Skeletal muscle satellite cell (primary cell): ENCODE data around the gene AFF2.

Source experiments
- H3K27me3 ChIP-seq: 2 replicates; pipeline ENCODE4 v1.7.0; 2013; ENCODE audit warnings: low read length; ENCODE audit not compliant: control insufficient read depth, insufficient read depth
- H3K36me3 ChIP-seq: 2 replicates; pipeline ENCODE4 v1.7.0; 2013; ENCODE audit warnings: mild to moderate bottlenecking, control low read depth, low read length; ENCODE audit not compliant: insufficient read depth
- H3K4me1 ChIP-seq: 2 replicates; pipeline ENCODE4 v1.7.0; 2013; ENCODE audit warnings: low read length; ENCODE audit not compliant: control insufficient read depth, insufficient read depth
- H3K4me2 ChIP-seq: 2 replicates; pipeline ENCODE4 v1.7.0; 2013; ENCODE audit warnings: mild to moderate bottlenecking, low read length
- H3K4me3 ChIP-seq: 2 replicates; pipeline ENCODE4 v1.7.0; 2013; ENCODE audit warnings: low read length
- H3K9ac ChIP-seq: 2 replicates; pipeline ENCODE4 v1.7.0; 2013; ENCODE audit warnings: mild to moderate bottlenecking, low read depth, low read length, moderate library complexity
- H3K9me3 ChIP-seq: replicated peaks from 2 replicates; pipeline ENCODE4 v1.7.0; 2013; ENCODE audit warnings: mild to moderate bottlenecking, control low read depth, low read length

The AFF2 gene

GRCh38 chrX:148618470-148619445 is 118.3 kb downstream of the AFF2 start:
- Histone ChIP-seq H3K36me3 (no peaks in the 10 kb centered on the region), H3K4me2 (no peak overlapping the region), H3K9ac (no peak overlapping the region), H3K9me3 (peaks cover 3% of the 10 kb centered on the region), H3K4me1 (no peaks in the 10 kb centered on the region), H3K4me3 (no peak overlapping the region), H3K27me3 (no peaks in the 10 kb centered on the region)

- no peak overlapping the region for H3K9ac ChIP-seq
- H3K4me3 ChIP-seq: no peak overlapping the region
- no peaks in the 10 kb centered on the region for H3K4me1 ChIP-seq
- H3K36me3 ChIP-seq: no peaks in the 10 kb centered on the region
- H3K4me2 ChIP-seq: no peak overlapping the region
- peaks cover 3% of the 10 kb centered on the region for H3K9me3 ChIP-seq
- H3K27me3 ChIP-seq: no peaks in the 10 kb centered on the region
These were observed 119.6 kb downstream of the AFF2 start for GRCh38 chrX:148620023-148620422.

GRCh38 chrX:148624951-148625474 is 124.6 kb downstream of the AFF2 start:
- no peak overlapping the region for H3K9ac ChIP-seq
- H3K4me3 ChIP-seq: no peak overlapping the region
- H3K36me3 ChIP-seq: no peaks in the 10 kb centered on the region
- no peaks in the 10 kb centered on the region for H3K4me1 ChIP-seq
- H3K4me2 ChIP-seq: no peak overlapping the region
- no peaks in the 10 kb centered on the region for H3K27me3 ChIP-seq
- H3K9me3 ChIP-seq: peaks cover 3% of the 10 kb centered on the region

- Histone ChIP-seq H3K9ac (no peak overlapping the region), H3K4me1 (no peaks in the 10 kb centered on the region), H3K36me3 (no peaks in the 10 kb centered on the region), H3K27me3 (no peaks in the 10 kb centered on the region), H3K4me3 (no peak overlapping the region), H3K9me3 (no peaks in the 10 kb centered on the region), H3K4me2 (no peak overlapping the region)
These were observed 128.2 kb downstream of the AFF2 start for GRCh38 chrX:148628621-148629020.

- H3K9me3 ChIP-seq: no peaks in the 10 kb centered on the region
- no peak overlapping the region for H3K9ac ChIP-seq
- no peaks in the 10 kb centered on the region for H3K36me3 ChIP-seq
- no peaks in the 10 kb centered on the region for H3K4me1 ChIP-seq
- no peaks in the 10 kb centered on the region for H3K27me3 ChIP-seq
- no peak overlapping the region for H3K4me2 ChIP-seq
- H3K4me3 ChIP-seq: no peak overlapping the region
These were observed 129.0 kb downstream of the AFF2 start for GRCh38 chrX:148629434-148629833.

GRCh38 chrX:148632444-148632843 is 132.0 kb downstream of the AFF2 start:
- no peaks in the 10 kb centered on the region for H3K27me3 ChIP-seq
- H3K4me1 ChIP-seq: no peaks in the 10 kb centered on the region
- no peak overlapping the region for H3K4me3 ChIP-seq
- no peaks in the 10 kb centered on the region for H3K36me3 ChIP-seq
- no peak overlapping the region for H3K9ac ChIP-seq
- H3K4me2 ChIP-seq: no peak overlapping the region
- no peaks in the 10 kb centered on the region for H3K9me3 ChIP-seq

- Histone ChIP-seq H3K4me3 (no peak overlapping the region), H3K27me3 (no peaks in the 10 kb centered on the region), H3K9ac (no peak overlapping the region)
These were observed 132.9 kb downstream of the AFF2 start for GRCh38 chrX:148633218-148633908.

GRCh38 chrX:148634591-148634990 is 134.2 kb downstream of the AFF2 start:
- Histone ChIP-seq H3K36me3 (no peaks in the 10 kb centered on the region), H3K4me2 (no peak overlapping the region), H3K9ac (no peak overlapping the region)

More at GRCh38 chrX:148633218-148633908, 132.9 kb downstream of the AFF2 start:
- Histone ChIP-seq H3K36me3 (no peaks in the 10 kb centered on the region), H3K9me3 (no peaks in the 10 kb centered on the region), H3K4me2 (no peak overlapping the region), H3K4me1 (no peaks in the 10 kb centered on the region)

GRCh38 chrX:148643460-148643859 is 143.0 kb downstream of the AFF2 start:
- H3K36me3 ChIP-seq: no peaks in the 10 kb centered on the region

More at GRCh38 chrX:148634591-148634990, 134.2 kb downstream of the AFF2 start:
- Histone ChIP-seq H3K9me3 (no peaks in the 10 kb centered on the region), H3K27me3 (no peaks in the 10 kb centered on the region), H3K4me1 (no peaks in the 10 kb centered on the region), H3K4me3 (no peak overlapping the region)

GRCh38 chrX:148647651-148648050 is 147.2 kb downstream of the AFF2 start:
- Histone ChIP-seq H3K9ac (no peak overlapping the region), H3K27me3 (no peaks in the 10 kb centered on the region), H3K4me3 (no peak overlapping the region), H3K4me1 (no peaks in the 10 kb centered on the region), H3K36me3 (no peaks in the 10 kb centered on the region), H3K9me3 (no peaks in the 10 kb centered on the region), H3K4me2 (no peak overlapping the region)

More at GRCh38 chrX:148643460-148643859, 143.0 kb downstream of the AFF2 start:
- Histone ChIP-seq H3K9me3 (peaks cover 7% of the 10 kb centered on the region), H3K4me2 (no peak overlapping the region), H3K4me3 (no peak overlapping the region), H3K9ac (no peak overlapping the region), H3K4me1 (no peaks in the 10 kb centered on the region), H3K27me3 (no peaks in the 10 kb centered on the region)

- Histone ChIP-seq H3K4me1 (no peaks in the 10 kb centered on the region), H3K9me3 (no peaks in the 10 kb centered on the region), H3K9ac (no peak overlapping the region), H3K4me2 (no peak overlapping the region), H3K4me3 (no peak overlapping the region), H3K27me3 (no peaks in the 10 kb centered on the region), H3K36me3 (no peaks in the 10 kb centered on the region)
These were observed 148.9 kb downstream of the AFF2 start for GRCh38 chrX:148649145-148649795.
